Measurements from ENCODE around the gene ALDH4A1. TPM values are rescaled to one million over a fixed set of nuclear protein-coding genes. Genes with fewer than 3 reads are reported as not detected.
"Not testable (repeated sequence)": the region's sequence is repeated elsewhere in the genome, so short reads cannot be mapped to it uniquely, and the experiment has no call there.

ALDH4A1 gene
- total RNA-seq, 2 experiments from 2014 or later = 4.5 to 5.8 TPM

DNA sequence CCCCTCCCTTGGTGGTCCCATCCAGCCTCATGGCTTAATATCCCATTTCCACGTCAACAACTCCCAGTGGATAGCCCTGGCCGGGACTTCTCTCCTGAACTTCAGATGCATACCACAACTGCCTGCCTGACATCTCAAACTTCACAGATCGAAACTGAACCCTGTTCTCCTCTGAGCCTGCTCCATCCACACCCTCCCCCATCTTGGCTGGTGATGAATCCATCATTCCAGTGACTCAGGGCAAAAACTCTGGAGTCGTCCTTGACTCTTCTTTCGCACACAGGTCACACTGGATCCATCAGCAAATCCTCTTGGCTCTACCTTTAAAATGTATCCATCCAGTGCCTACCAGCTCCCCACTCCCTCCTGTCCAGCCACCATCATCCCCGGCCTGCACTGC lies 46.8 kb downstream of the ALDH4A1 start:
- ATAC-seq (no peak), DNase-seq (no peak)
- H3K4me1 Mint-ChIP-seq = no peaks in the 10 kb centered on the region
- no peak overlapping the region for H3K27ac Mint-ChIP-seq
- no peaks in the 10 kb centered on the region for H3K36me3 Mint-ChIP-seq
- no peaks in the 10 kb centered on the region for H3K9me3 Mint-ChIP-seq (ENCODE audit: low read depth)
- CTCF ChIA-PET = no interaction called here
- no peak overlapping the region for H3K4me3 Mint-ChIP-seq
- no peaks in the 10 kb centered on the region for H3K27me3 Mint-ChIP-seq

DNA sequence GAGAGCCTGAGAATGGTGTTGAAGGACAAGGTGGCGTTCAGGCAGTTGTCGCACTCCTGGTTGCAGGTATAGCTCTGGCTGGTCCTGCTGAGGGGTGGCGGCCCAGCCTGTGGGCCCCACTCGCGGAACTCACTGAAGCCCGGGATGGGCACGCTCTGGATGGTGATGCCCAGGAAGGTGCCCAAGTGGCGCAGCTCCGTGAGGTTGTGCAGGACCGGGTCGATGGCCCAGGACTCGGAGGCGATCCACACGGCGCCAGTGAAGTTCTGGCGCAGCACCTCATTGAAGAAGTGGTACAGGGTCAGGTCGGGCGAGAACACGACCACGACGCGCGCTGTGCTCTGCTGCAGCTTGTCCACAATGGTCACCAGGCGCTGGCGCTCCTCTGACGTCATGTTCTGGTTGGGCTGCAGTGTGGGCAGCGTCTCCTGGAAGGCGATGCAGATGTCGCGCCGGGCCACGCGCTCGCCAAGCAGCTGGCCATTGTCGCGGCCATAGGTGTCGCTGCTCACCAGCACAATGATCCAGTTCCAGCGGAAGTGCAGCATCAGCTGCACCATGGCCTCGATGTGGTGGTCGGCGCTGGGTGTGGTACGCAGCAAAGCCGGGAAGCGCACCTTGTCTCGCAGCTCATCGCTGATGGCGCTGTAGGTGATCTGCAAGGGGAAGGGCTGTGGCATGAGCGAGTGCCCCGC lies 47.9 kb downstream of the ALDH4A1 start:
- CTCF ChIA-PET = no interaction called here
- DNase-seq = no peak
- Mint-ChIP-seq H3K9me3 (ENCODE audit: low read depth) (no peaks in the 10 kb centered on the region), H3K27ac (no peak overlapping the region), H3K4me3 (no peak overlapping the region), H3K4me1 (no peaks in the 10 kb centered on the region), H3K36me3 (no peaks in the 10 kb centered on the region), H3K27me3 (no peaks in the 10 kb centered on the region)
- ATAC-seq = no peak

DNA sequence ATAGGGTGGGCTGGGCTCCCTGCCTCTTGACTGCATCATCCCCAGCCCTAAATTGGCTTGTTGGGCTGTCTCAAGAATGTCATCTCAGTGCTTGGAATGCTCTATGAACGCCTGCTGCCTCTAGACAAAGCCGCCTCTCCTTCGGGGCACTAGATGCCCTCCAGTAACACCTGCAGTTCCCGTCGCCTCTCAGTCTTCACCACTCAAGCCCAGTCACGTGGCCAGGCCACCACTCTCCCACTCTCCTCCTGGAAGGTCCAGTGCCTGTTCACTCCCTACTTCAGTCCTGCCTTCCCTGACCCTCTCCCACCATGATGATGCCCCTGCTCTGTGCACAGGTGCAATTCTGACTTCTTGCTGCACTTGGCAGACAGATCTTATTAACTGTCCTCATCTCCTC lies 49.9 kb downstream of the ALDH4A1 start:
- CTCF ChIA-PET = no interaction called here
- H3K9me3 Mint-ChIP-seq (ENCODE audit: low read depth) = no peaks in the 10 kb centered on the region

DNA sequence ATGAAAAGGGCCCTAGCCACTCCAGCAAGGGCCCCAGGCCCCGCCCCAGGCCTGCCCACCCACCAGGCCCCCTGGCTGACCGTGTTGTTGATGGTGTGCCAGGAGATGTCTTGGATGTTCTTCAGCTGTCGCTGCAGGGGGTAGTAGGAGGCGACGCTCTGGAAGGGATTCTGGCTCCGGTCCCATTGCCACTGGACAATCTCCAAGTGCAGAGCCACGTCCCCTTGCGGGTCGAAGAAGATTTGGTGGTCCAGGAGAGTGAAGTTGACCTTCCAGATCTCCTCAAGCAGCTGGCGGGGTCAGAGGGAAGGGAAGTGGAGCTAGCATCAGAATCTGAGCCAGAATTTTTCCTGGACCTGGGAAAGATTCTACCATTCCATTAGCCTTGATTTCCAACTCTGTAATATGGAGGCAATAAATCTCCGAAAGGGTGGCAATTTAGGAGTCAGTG lies 53.1 kb downstream of the ALDH4A1 start:
- no peaks in the 10 kb centered on the region for H3K9me3 Mint-ChIP-seq (ENCODE audit: low read depth)
- peaks cover 3% of the 10 kb centered on the region for H3K27me3 Mint-ChIP-seq
- ATAC-seq (no peak), DNase-seq (no peak)
- CTCF ChIA-PET = no interaction called here
- H3K27ac Mint-ChIP-seq = no peak overlapping the region
- H3K36me3 Mint-ChIP-seq = no peaks in the 10 kb centered on the region
- no peaks in the 10 kb centered on the region for H3K4me1 Mint-ChIP-seq
- H3K4me3 Mint-ChIP-seq = no peak overlapping the region

More for the DNA sequence above, 49.9 kb downstream of the ALDH4A1 start:
- no peaks in the 10 kb centered on the region for H3K4me1 Mint-ChIP-seq
- H3K4me3 Mint-ChIP-seq = no peak overlapping the region
- H3K36me3 Mint-ChIP-seq = no peaks in the 10 kb centered on the region
- H3K27ac Mint-ChIP-seq = no peak overlapping the region
- no peaks in the 10 kb centered on the region for H3K27me3 Mint-ChIP-seq
- DNase-seq = no peak
- no peak for ATAC-seq

DNA sequence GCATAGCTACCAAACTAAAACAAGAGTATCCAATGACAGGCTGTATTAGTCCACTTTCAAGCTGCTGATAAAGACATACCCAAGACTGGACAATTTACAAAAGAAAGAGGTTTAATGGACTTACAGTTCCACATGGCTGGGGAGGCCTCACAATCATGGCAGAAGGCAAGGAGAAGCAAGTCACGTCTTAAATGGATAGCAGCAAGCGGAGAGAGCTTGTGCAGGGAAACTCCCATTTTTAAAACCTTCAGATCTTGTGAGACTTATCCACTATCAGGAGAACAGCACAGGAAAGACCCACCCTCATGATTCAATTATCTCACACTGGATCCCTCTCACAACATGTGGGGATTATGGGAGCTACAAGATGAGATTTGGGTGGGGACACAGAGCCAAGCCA lies 54.6 kb downstream of the ALDH4A1 start:
- ATAC-seq; H3K4me3 Mint-ChIP-seq; H3K4me1 Mint-ChIP-seq; DNase-seq; H3K27ac Mint-ChIP-seq; H3K9me3 Mint-ChIP-seq (ENCODE audit: low read depth); CTCF ChIA-PET; H3K36me3 Mint-ChIP-seq: not testable (repeated sequence)
- H3K27me3 Mint-ChIP-seq = peaks cover 14% of the 10 kb centered on the region

DNA sequence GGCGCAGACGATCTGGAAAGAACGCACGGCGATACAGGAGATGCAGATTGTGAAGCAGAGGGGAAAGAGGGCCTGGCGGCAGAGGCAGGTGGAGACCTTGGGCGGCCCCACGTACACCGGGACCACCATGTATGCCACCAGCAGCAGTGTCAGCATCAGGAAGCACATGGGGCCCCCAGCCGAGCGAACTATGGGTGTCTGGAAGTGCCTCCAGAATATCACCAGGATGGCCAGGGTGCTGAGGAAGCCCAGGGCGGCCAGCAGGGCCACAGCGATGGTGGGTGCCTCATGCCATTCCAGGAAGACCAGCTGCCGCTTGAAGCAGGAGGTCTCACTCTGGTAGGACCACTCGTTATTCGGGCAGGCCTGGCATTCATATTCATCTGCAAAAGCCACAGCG lies 62.2 kb downstream of the ALDH4A1 start:
- no peaks in the 10 kb centered on the region for H3K4me1 Mint-ChIP-seq
- peaks cover 19% of the 10 kb centered on the region for H3K27me3 Mint-ChIP-seq
- H3K27ac Mint-ChIP-seq = no peak overlapping the region
- DNase-seq = no peak
- CTCF ChIA-PET = no interaction called here
- H3K4me3 Mint-ChIP-seq = no peak overlapping the region
- ATAC-seq = no peak
- no peaks in the 10 kb centered on the region for H3K36me3 Mint-ChIP-seq
- no peaks in the 10 kb centered on the region for H3K9me3 Mint-ChIP-seq (ENCODE audit: low read depth)

DNA sequence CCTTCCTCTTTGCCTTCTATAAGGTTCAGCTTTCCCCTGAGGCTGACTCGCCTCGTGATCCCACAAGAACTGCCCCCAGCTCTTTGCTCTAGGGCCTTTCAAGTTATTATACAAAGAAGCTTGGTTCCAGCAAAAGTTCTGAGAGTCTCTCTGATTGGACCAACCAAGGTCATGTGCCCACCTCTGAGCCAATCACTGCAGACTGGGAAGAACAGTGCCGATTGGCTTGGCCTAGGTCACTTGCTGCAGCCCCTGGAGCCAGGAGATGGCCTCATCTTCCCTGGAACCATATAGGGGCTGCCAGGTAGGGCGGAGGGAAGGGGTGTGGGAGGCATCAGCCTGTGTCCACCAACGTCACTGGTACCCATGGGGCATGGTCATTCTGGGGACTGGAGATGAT lies 65.7 kb downstream of the ALDH4A1 start:
- Mint-ChIP-seq H3K4me3 (no peak overlapping the region), H3K27ac (no peak overlapping the region), H3K9me3 (ENCODE audit: low read depth) (no peaks in the 10 kb centered on the region), H3K4me1 (no peaks in the 10 kb centered on the region), H3K27me3 (no peaks in the 10 kb centered on the region), H3K36me3 (no peaks in the 10 kb centered on the region)
- CTCF ChIA-PET = no interaction called here
- no peak for DNase-seq
- no peak for ATAC-seq

DNA sequence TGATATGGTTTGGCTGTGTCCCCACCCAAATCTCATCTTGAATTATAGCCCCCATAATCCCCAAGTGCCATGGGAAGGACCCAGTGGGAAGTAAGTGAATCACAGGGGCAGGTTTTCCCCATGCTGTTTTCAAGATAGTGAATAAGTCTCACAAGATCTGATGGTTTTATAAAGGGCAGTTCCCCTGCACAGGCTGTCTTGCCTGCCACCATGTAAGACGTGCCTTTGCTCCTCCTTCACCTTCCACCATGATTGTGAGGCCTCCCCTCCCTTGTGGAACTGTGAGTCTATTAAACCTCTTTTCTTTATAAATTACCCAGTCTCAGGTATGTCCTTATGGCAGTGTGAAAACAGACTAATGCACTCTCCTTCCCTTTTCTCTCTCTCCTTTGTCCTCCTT lies 70.0 kb downstream of the ALDH4A1 start:
- DNase-seq; H3K27ac Mint-ChIP-seq; H3K27me3 Mint-ChIP-seq; H3K4me3 Mint-ChIP-seq; CTCF ChIA-PET; H3K9me3 Mint-ChIP-seq (ENCODE audit: low read depth); ATAC-seq; H3K4me1 Mint-ChIP-seq; H3K36me3 Mint-ChIP-seq: not testable (repeated sequence)

DNA sequence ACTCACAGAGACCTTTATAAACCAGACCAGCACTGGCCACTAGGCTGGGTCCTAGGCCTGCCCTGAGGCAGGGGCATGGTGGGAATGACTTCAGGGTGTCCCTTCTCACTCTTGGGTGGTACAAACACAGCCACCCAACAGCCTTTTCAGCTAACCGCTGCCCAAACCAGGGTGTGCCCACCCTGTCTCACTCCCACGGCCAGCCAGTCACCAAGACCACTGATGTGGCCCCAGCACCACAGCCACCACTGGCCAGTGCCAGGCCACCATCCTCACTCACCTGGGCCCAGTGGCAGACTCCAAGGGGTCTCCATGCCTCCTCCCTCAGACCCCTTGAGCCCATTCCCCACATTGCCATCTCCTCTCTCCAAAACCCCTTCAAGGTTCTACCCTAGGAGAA lies 70.7 kb downstream of the ALDH4A1 start:
- Mint-ChIP-seq H3K9me3 (ENCODE audit: low read depth) (no peaks in the 10 kb centered on the region), H3K4me1 (no peaks in the 10 kb centered on the region), H3K4me3 (no peak overlapping the region), H3K27me3 (no peaks in the 10 kb centered on the region), H3K36me3 (no peaks in the 10 kb centered on the region), H3K27ac (no peak overlapping the region)
- DNase-seq = no peak
- no peak for ATAC-seq
- CTCF ChIA-PET = no interaction called here

DNA sequence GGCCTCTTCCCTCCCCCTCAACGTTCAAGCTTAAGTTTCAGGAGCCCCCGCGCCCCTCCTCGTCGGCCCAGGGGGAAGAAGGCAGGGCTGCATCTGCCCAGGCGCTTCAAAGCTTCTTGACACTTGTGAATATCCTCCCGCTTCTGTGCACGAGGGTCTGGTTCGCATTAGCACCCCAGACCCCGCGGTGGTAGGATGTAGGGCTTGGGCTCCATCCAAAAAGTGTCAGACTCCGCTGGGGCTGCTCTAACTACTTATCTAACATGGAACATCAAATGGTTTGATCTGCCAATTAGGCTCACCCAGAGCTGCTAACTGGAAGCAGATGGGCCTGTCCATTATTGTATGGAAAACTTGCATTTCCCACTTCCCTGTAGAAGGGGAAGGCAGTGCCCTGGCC lies 71.8 kb downstream of the ALDH4A1 start:
- no peak overlapping the region for H3K4me3 Mint-ChIP-seq
- DNase-seq (no peak), ATAC-seq (no peak)
- CTCF ChIA-PET = no interaction called here
- no peaks in the 10 kb centered on the region for H3K4me1 Mint-ChIP-seq
- no peak overlapping the region for H3K27ac Mint-ChIP-seq
- H3K36me3 Mint-ChIP-seq = no peaks in the 10 kb centered on the region
- no peaks in the 10 kb centered on the region for H3K9me3 Mint-ChIP-seq (ENCODE audit: low read depth)
- no peaks in the 10 kb centered on the region for H3K27me3 Mint-ChIP-seq

DNA sequence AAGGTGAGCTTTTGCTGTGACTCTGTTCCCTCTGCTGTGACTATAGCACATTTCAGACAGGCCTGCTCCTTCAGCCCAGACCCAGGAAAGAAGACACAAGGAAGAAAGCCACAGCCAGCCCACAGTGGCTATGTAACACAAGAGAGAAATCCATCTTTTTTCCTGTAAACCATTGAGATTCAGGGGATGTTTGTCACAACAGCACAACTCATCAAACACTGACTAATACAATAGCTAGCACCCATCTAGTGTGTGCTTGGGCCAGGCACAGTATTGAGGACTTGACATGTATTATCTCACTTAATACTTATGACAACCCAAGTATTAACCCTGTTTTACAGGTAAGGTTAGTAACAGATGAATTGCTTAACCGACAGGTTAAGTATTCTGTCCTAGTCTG lies 72.7 kb downstream of the ALDH4A1 start:
- Mint-ChIP-seq H3K36me3 (no peaks in the 10 kb centered on the region), H3K4me3 (no peak overlapping the region), H3K27me3 (no peaks in the 10 kb centered on the region), H3K27ac (no peak overlapping the region), H3K9me3 (ENCODE audit: low read depth) (no peaks in the 10 kb centered on the region), H3K4me1 (no peaks in the 10 kb centered on the region)
- ATAC-seq = no peak
- no peak for DNase-seq
- CTCF ChIA-PET = no interaction called here

DNA sequence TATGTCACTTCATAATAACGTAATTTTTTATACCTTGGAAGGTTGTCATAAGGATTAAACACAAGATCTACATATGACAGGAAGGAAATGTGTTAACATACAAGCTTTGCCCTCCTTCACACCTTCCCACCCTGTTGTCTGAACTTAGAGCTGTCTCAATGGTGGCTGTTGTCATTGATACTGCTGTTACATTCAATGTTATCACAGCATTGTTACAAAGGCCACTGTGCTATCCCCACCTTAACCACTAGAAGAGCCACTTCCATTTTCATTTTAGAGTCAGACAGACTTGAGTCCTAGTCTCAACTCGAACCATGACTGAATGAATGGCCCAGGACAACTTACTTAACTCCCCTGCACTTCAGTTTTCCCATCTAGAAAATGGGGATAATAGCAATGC lies 74.1 kb downstream of the ALDH4A1 start:
- Mint-ChIP-seq H3K4me3 (no peak overlapping the region), H3K27me3 (no peaks in the 10 kb centered on the region), H3K9me3 (ENCODE audit: low read depth) (no peaks in the 10 kb centered on the region), H3K4me1 (no peaks in the 10 kb centered on the region), H3K36me3 (no peaks in the 10 kb centered on the region), H3K27ac (no peak overlapping the region)
- DNase-seq (no peak), ATAC-seq (no peak)
- CTCF ChIA-PET = no interaction called here

DNA sequence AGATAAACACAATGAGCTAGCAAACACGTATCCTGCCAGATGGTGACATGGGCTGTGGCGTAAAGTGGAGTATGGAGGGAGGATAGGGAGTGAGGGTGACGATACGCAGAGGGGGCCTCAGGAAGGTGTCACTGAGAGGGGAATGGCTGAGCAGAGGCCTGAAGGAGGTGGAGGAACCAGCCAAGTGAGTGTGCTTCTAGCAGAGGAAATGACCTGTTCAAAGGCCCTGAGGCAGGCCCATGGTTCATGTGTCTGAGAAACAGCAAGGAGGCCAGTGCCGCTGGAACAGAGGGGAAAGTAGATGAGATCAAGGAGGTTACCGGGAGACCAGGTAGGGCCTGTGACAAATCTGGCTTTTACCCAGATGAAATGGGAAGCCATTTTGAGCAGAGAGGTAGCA lies 78.9 kb downstream of the ALDH4A1 start:
- H3K4me3 Mint-ChIP-seq = no peak overlapping the region
- H3K9me3 Mint-ChIP-seq (ENCODE audit: low read depth) = no peaks in the 10 kb centered on the region
- ATAC-seq (no peak), DNase-seq (no peak)
- peaks cover 21% of the 10 kb centered on the region for H3K27me3 Mint-ChIP-seq
- CTCF ChIA-PET = interaction anchor here (0.6 kb wide), 1 partner anchor 836 kb away, joined by 5 read pairs; no protein-coding TSS in a partner anchor
- H3K27ac Mint-ChIP-seq = no peak overlapping the region
- H3K4me1 Mint-ChIP-seq = no peaks in the 10 kb centered on the region
- H3K36me3 Mint-ChIP-seq = no peaks in the 10 kb centered on the region
